Measurements from ENCODE around the gene B3GALT6.

The B3GALT6 gene

DNA sequence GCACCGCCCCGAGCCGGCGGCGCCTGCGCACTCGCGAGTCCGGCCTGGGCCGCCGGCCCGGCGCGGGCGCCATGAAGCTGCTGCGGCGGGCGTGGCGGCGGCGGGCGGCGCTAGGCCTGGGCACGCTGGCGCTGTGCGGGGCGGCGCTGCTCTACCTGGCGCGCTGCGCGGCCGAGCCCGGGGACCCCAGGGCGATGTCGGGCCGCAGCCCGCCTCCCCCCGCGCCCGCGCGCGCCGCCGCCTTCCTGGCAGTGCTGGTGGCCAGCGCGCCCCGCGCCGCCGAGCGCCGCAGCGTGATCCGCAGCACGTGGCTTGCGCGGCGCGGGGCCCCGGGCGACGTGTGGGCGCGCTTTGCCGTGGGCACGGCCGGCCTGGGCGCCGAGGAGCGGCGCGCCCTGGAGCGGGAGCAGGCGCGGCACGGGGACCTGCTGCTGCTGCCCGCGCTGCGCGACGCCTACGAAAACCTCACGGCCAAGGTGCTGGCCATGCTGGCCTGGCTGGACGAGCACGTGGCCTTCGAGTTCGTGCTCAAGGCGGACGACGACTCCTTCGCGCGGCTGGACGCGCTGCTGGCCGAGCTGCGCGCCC is at the start of gene B3GALT6:
TSS of gene B3GALT6 (plus strand) at position 30 of the 588 bp plus-strand sequence. CDS start at position 72, 42 bp downstream.
- no peak for TF ChIP-seq CTCF (IDR thresholded peaks at IDR 0.05)

GRCh38 chr1:1182491-1183220 is 49.4 kb upstream of the B3GALT6 start:
- TF ChIP-seq CTCF (IDR thresholded peaks at IDR 0.05), result no peak

GRCh38 chr1:1183221-1183747 is 48.8 kb upstream of the B3GALT6 start:
- TF ChIP-seq CTCF (IDR thresholded peaks at IDR 0.05), result no peak

GRCh38 chr1:1183833-1184775 is 47.9 kb upstream of the B3GALT6 start:
- no peak for TF ChIP-seq CTCF (IDR thresholded peaks at IDR 0.05)

DNA sequence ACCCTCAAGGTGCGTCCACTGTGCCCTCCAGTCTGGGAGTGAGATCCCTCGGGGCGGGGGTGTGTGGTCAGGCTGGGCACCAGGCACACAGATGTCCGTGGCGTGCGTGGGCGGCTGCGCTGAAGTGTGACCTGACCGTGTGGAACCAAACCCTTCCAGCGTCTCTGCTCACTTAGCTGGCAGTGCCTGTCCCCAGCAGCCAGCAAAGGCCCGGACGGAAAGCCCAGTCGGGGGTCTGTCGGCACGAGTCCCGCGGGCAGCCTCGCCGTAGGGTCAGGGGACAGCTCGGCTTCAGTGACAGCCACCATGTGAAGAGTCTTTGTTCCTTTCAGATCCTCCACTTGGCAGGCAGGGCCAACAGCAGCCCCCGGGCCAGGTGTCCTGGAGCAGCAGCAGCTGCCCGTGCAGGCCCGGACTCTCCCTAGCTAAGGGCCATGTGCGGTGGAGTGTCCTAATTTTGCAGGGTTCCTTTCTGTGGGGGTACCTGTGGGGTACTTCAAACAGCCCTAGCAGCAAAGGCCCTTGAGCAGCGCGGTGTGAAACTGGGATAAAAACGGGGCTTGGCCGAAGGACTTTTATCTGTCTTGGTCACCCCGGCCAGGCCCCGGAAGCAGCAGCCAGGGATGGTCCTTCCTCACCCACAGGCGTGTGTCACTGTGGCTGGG is 46.8 kb upstream of the B3GALT6 start:
- TF ChIP-seq CTCF (IDR thresholded peaks at IDR 0.05), result no peak

- TF ChIP-seq CTCF (IDR thresholded peaks at IDR 0.05), result no peak
Observed at GRCh38 chr1:1187938-1188337, 44.1 kb upstream of the B3GALT6 start.

- TF ChIP-seq CTCF (IDR thresholded peaks at IDR 0.05), result no peak
Observed at GRCh38 chr1:1189111-1189510, 42.9 kb upstream of the B3GALT6 start.

All from LNCAP (cell line).